Omental fat pad (tissue), 4 donors: ENCODE measurements around the gene EFCAB6. TPM values are rescaled to one million over a fixed set of nuclear protein-coding genes. Genes with fewer than 3 reads are reported as not detected.

ENCODE experiments used
- ATAC-seq: fragments of 150-250 bp; one replicate; pipeline ENCODE4 v1.9.1; 2016; ENCODE audit warnings: mild to moderate bottlenecking, moderate library complexity; ENCODE audit not compliant: low FRiP score
- DNase-seq: peaks from one replicate; pipeline ENCODE4 v3.0.0-alpha.2; 2019; ENCODE audit warnings: low spot score
- CTCF ChIP-seq, 3 donors: fragments of 450-650 bp; IDR thresholded peaks; one replicate each; pipeline ENCODE4 v1.5.1; 2016 to 2017; ENCODE audit warnings: antibody characterized with exemption in 3 of 3, mild to moderate bottlenecking in 3 of 3, moderate library complexity in 2 of 3
- total RNA-seq, 4 donors: library from RNA; depleted of rRNA; stranded (reverse); fragments of >200 nt; gene quantifications; one replicate each; pipeline ENCODE4 v1.1.0, GENCODE V29; 2016

EFCAB6 gene
- total RNA-seq, 4 donors from 2014 or later = 0.48 to 3.2 (median 1.9) TPM

GRCh38 chr22:43747058-43747457, 65.0 kb downstream of the EFCAB6 start:
- DNase-seq = no peak
- no peak for ATAC-seq
- TF ChIP-seq CTCF (IDR thresholded peaks at IDR 0.05) = no peak

- DNase-seq (no peak), ATAC-seq (no peak)
- TF ChIP-seq CTCF (IDR thresholded peaks at IDR 0.05) = no peak
Observed at GRCh38 chr22:43745783-43746356, 66.2 kb downstream of the EFCAB6 start.

- TF ChIP-seq CTCF (IDR thresholded peaks at IDR 0.05) = no peak
- DNase-seq (no peak), ATAC-seq (no peak)
Observed at GRCh38 chr22:43745411-43745770, 66.7 kb downstream of the EFCAB6 start.

GRCh38 chr22:43744700-43745410, 67.2 kb downstream of the EFCAB6 start:
- ATAC-seq (no peak), DNase-seq (no peak)
- TF ChIP-seq CTCF (IDR thresholded peaks at IDR 0.05) = no peak

- DNase-seq = no peak
- no peak for TF ChIP-seq CTCF (IDR thresholded peaks at IDR 0.05)
- ATAC-seq = no peak
Observed at GRCh38 chr22:43743929-43744643, 68.0 kb downstream of the EFCAB6 start.

- no peak for DNase-seq
- no peak for ATAC-seq
- TF ChIP-seq CTCF (IDR thresholded peaks at IDR 0.05) = no peak
Observed at GRCh38 chr22:43743131-43743530, 69.0 kb downstream of the EFCAB6 start.
